ENCODE results near the gene KRT31.

- TF ChIP-seq POLR2A (IDR thresholded peaks at IDR 0.05) (no peak), CTCF (IDR thresholded peaks at IDR 0.05) (no peak)
Measured at GRCh38 chr17:41407226-41407625, 9.8 kb upstream of the KRT31 start.

All from body of pancreas (tissue), 4 donors.